PC-3 (cell line): Measurements from ENCODE around the gene SCAPER. TPM values are rescaled to one million over a fixed set of nuclear protein-coding genes. Genes with fewer than 3 reads are reported as not detected.

Experiments
- ATAC-seq: fragments of 200-7000 bp; cut with Tn5 transposase; 2 replicates; pipeline ENCODE4 v1.9.1; 2020; ENCODE audit warnings: mild to moderate bottlenecking, moderate library complexity
- BruUV-seq: library from RNA; stranded (reverse); fragments of 400-500 nt; replicated peaks from 2 replicates; lab custom pipeline; 2021; lab: Mats Ljungman, UMichigan
- CTCF ChIA-PET: fragments of 300-600 bp; sonication (Branson Sonifier 250); formaldehyde crosslinking; loops from one replicate; lab custom pipeline; 2022; ENCODE audit warnings: antibody characterized with exemption; lab: Charles Lee
- POLR2A ChIA-PET: fragments of 300-600 bp; sonication (Branson Sonifier 250); formaldehyde crosslinking; loops from one replicate; lab custom pipeline; 2022; ENCODE audit warnings: antibody characterized with exemption; ENCODE audit not compliant: unreplicated experiment; lab: Charles Lee
- DNase-seq: peaks from one replicate; pipeline ENCODE4 v3.0.0-alpha.2; 2015
- H2AFZ ChIP-seq: fragments of 300-600 bp; sonication (generic); 2 replicates; pipeline ENCODE4 v1.6.0; 2016; ENCODE audit warnings: antibody characterized with exemption, low read length
- H3F3A ChIP-seq: fragments of 300-600 bp; sonication (generic); one replicate; pipeline ENCODE4 v1.6.0; 2017; ENCODE audit warnings: antibody characterized with exemption, low read length, control low read depth, mild to moderate bottlenecking; ENCODE audit not compliant: unreplicated experiment
- H3K27ac ChIP-seq: fragments of 300-600 bp; sonication (generic); 2 replicates; pipeline ENCODE4 v1.5.1; 2016; ENCODE audit warnings: mild to moderate bottlenecking, low read length
- H3K27me3 ChIP-seq: fragments of 300-600 bp; sonication (generic); 2 replicates; pipeline ENCODE4 v1.6.1; 2016; ENCODE audit warnings: low read length, mixed read lengths
- H3K36me3 ChIP-seq: fragments of 300-600 bp; sonication (generic); 2 replicates; pipeline ENCODE4 v1.6.1; 2016; ENCODE audit warnings: low read depth, mixed run types, low read length, mixed read lengths
- H3K4me1 ChIP-seq: fragments of 300-600 bp; sonication (generic); 2 replicates; pipeline ENCODE4 v1.5.1; 2016; ENCODE audit warnings: low read length; ENCODE audit not compliant: insufficient read depth
- H3K4me2 ChIP-seq: fragments of 300-600 bp; sonication (generic); 2 replicates; pipeline ENCODE4 v1.6.0; 2016; ENCODE audit warnings: low read length
- H3K4me3 ChIP-seq: fragments of 300-600 bp; sonication (generic); 2 replicates; pipeline ENCODE4 v1.5.1; 2016; ENCODE audit warnings: mild to moderate bottlenecking, low read length, mixed read lengths
- H3K79me2 ChIP-seq: fragments of 300-600 bp; sonication (generic); 2 replicates; pipeline ENCODE4 v1.6.1; 2017; ENCODE audit warnings: low read length, mixed read lengths
- H3K9ac ChIP-seq: fragments of 300-600 bp; sonication (generic); 2 replicates; pipeline ENCODE4 v1.6.0; 2016; ENCODE audit warnings: mild to moderate bottlenecking, low read length
- H3K9me2 ChIP-seq: fragments of 300-600 bp; sonication (generic); replicated peaks from 2 replicates; pipeline ENCODE4 v1.6.1; 2016; ENCODE audit warnings: mixed run types, low read length, mixed read lengths
- H3K9me3 ChIP-seq: fragments of 300-600 bp; sonication (generic); 2 replicates; pipeline ENCODE4 v1.6.1; 2016; ENCODE audit warnings: low read length, mixed read lengths
- H4K20me1 ChIP-seq: fragments of 300-600 bp; sonication (generic); 2 replicates; pipeline ENCODE4 v1.6.1; 2016; ENCODE audit warnings: low read length, mixed read lengths
- EZH2 ChIP-seq: fragments of 300-600 bp; sonication (generic); IDR thresholded peaks from one replicate; pipeline ENCODE4 v1.6.1; 2017; ENCODE audit warnings: antibody characterized with exemption, mild to moderate bottlenecking, low read length; ENCODE audit not compliant: unreplicated experiment
- EZH2phosphoT487 ChIP-seq: fragments of 300-600 bp; sonication (generic); IDR thresholded peaks from 2 replicates; pipeline ENCODE4 v1.6.1; 2018; ENCODE audit warnings: mild to moderate bottlenecking, antibody characterized with exemption, low read length, borderline replicate concordance
- intact Hi-C: fragments of 100-400 bp; cut with micrococcal nuclease; formaldehyde crosslinking; loops from 2 replicates; pipeline ENCODE4 v1.9.0; 2023
- total RNA-seq: library from RNA; depleted of rRNA; stranded (reverse); fragments of >200 nt; gene quantifications from 2 replicates; pipeline ENCODE4 v1.2.3, GENCODE V29; 2014
- TF ChIP-seq, protein P1 (sequence below): fragments of 300-600 bp; sonication (generic); conservative IDR thresholded peaks from 2 replicates; pipeline ENCODE4 v1.5.1; 2017; ENCODE audit warnings: antibody characterized with exemption, low read depth, mild to moderate bottlenecking, low read length

The SCAPER gene
- total RNA-seq, 1 experiment from 2014 or later = 6.0 TPM

DNA sequence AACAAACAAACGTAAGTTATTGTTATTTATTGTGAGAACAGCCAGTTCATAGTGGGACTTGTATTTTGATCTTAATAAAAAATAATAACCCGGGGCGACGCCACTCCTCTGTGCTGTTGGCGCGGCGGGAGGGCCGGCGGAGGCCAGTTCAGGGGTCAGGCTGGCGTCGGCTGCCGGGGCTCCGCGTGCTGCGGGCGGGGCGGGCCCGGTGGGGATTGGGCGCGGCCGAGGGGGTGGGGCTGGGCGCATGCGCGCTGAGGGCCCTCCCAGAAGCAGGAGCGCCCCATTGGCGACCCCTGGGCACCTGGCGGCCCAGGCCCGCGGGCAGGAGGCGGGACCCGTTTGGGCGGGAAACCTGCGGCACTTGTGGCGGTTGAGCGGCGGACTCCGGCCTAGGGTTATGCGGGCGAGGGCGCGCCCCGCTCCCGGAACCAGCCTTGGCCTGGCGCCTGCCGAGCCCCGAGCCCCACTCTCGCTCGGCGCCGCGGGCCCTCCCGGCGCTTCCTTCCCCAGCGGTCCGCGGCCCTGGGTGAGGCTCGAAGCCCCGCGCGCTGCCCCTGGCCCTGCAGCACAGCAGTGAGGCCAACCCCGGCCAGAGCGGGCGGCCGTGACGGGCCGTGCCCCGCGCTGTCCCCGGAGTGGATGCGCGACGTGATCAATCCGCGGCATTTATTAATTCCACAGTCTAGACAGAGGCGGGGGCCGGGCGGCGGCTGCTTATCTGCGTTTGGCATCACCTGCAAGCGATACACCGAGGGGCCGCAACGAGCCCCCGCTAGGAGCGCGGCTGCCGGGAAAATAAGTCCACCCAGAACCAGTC, 562.5 kb downstream of the SCAPER start:
- Histone ChIP-seq H4K20me1 (no peaks in the 10 kb centered on the region), H3K27ac (no peak overlapping the region), H3K9me3 (no peaks in the 10 kb centered on the region), H3K4me1 (peaks cover 14% of the 10 kb centered on the region), H3K27me3 (no peaks in the 10 kb centered on the region), H3K79me2 (peaks cover 15% of the 10 kb centered on the region), H3F3A (no peaks in the 10 kb centered on the region), H2AFZ (no peak overlapping the region), H3K4me2 (no peak overlapping the region), H3K4me3 (no peak overlapping the region), H3K36me3 (no peaks in the 10 kb centered on the region), H3K9ac (no peak overlapping the region), H3K9me2 (no peaks in the 10 kb centered on the region)
- DNase-seq (no peak), ATAC-seq (no peak)
- TF ChIP-seq EZH2phosphoT487 = no peak
- TF ChIP-seq, protein P1, sequence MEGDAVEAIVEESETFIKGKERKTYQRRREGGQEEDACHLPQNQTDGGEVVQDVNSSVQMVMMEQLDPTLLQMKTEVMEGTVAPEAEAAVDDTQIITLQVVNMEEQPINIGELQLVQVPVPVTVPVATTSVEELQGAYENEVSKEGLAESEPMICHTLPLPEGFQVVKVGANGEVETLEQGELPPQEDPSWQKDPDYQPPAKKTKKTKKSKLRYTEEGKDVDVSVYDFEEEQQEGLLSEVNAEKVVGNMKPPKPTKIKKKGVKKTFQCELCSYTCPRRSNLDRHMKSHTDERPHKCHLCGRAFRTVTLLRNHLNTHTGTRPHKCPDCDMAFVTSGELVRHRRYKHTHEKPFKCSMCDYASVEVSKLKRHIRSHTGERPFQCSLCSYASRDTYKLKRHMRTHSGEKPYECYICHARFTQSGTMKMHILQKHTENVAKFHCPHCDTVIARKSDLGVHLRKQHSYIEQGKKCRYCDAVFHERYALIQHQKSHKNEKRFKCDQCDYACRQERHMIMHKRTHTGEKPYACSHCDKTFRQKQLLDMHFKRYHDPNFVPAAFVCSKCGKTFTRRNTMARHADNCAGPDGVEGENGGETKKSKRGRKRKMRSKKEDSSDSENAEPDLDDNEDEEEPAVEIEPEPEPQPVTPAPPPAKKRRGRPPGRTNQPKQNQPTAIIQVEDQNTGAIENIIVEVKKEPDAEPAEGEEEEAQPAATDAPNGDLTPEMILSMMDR = no peak
- TF ChIP-seq EZH2 = no peak
- intact Hi-C loops = no loop called here
- CTCF ChIA-PET = no interaction called here
- POLR2A ChIA-PET = no interaction called here
- no TSS peak for BruUV-seq

DNA sequence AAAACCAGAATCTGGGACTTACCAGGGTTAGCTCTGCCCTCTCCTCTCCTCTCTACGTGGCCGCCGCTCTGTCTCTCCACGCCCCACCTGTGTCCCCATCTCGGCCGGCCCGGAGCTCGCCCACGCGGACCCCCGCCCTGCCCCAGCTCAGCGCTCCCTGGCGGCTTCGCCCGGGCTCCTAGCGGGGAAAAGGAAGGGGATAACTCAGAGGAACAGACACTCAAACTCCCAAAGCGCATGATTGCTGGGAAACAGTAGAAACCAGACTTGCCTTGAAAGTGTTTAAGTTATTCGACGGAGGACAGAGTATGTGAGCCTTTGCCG, 563.1 kb downstream of the SCAPER start:
- H3K4me3 ChIP-seq = no peak overlapping the region
- ChIA-PET CTCF (no interaction called here), POLR2A (no interaction called here)
- peaks cover 17% of the 10 kb centered on the region for H3K4me1 ChIP-seq
- H4K20me1 ChIP-seq = no peaks in the 10 kb centered on the region
- H3K27ac ChIP-seq = no peak overlapping the region
- H3K9me2 ChIP-seq = no peaks in the 10 kb centered on the region
- intact Hi-C loops = no loop called here
- H2AFZ ChIP-seq = no peak overlapping the region
- no peaks in the 10 kb centered on the region for H3K36me3 ChIP-seq
- no TSS peak for BruUV-seq
- H3K79me2 ChIP-seq = peaks cover 18% of the 10 kb centered on the region
- ATAC-seq = no peak
- no peak overlapping the region for H3K4me2 ChIP-seq
- H3K27me3 ChIP-seq = no peaks in the 10 kb centered on the region
- TF ChIP-seq, protein P1 = no peak
- TF ChIP-seq EZH2 (no peak), EZH2phosphoT487 (no peak)
- DNase-seq = no peak
- H3K9me3 ChIP-seq = no peaks in the 10 kb centered on the region
- H3K9ac ChIP-seq = no peak overlapping the region
- H3F3A ChIP-seq = no peaks in the 10 kb centered on the region

DNA sequence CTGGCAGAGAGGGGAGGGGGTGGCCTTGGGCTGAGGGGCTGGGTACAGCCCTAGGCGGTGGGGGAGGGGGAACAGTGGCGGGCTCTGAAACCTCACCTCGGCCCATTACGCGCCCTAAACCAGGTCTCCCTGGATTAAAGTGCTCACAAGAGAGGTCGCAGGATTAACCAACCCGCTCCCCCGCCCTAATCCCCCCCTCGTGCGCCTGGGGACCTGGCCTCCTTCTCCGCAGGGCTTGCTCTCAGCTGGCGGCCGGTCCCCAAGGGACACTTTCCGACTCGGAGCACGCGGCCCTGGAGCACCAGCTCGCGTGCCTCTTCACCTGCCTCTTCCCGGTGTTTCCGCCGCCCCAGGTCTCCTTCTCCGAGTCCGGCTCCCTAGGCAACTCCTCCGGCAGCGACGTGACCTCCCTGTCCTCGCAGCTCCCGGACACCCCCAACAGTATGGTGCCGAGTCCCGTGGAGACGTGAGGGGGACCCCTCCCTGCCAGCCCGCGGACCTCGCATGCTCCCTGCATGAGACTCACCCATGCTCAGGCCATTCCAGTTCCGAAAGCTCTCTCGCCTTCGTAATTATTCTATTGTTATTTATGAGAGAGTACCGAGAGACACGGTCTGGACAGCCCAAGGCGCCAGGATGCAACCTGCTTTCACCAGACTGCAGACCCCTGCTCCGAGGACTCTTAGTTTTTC, 563.6 kb downstream of the SCAPER start:
- Histone ChIP-seq H2AFZ (no peak overlapping the region), H3K4me3 (no peak overlapping the region), H3K36me3 (no peaks in the 10 kb centered on the region), H3K9me2 (no peaks in the 10 kb centered on the region), H4K20me1 (no peaks in the 10 kb centered on the region), H3K79me2 (peaks cover 18% of the 10 kb centered on the region), H3K27ac (no peak overlapping the region), H3K4me1 (peaks cover 17% of the 10 kb centered on the region), H3K9ac (no peak overlapping the region), H3K9me3 (no peaks in the 10 kb centered on the region), H3K4me2 (no peak overlapping the region), H3F3A (no peaks in the 10 kb centered on the region), H3K27me3 (no peaks in the 10 kb centered on the region)
- ATAC-seq (no peak), DNase-seq (no peak)
- intact Hi-C loops = no loop called here
- ChIA-PET CTCF (no interaction called here), POLR2A (no interaction called here)
- no peak for TF ChIP-seq EZH2phosphoT487
- TF ChIP-seq, protein P1 = no peak
- no TSS peak for BruUV-seq
